ENCODE results near the gene ARL14EP.

GRCh38 chr11:30285416-30286121 lies 37.3 kb upstream of the ARL14EP start:
- TF ChIP-seq CTCF (IDR thresholded peaks at IDR 0.05) (no peak), ZFX (IDR thresholded peaks at IDR 0.05; ENCODE audit: borderline replicate concordance) (no peak)
